ENCODE measurements around the gene SAMD14.
A peak's percentile ranks its signal among the peaks of the same experiment; 100 is the strongest.

The SAMD14 gene

DNA sequence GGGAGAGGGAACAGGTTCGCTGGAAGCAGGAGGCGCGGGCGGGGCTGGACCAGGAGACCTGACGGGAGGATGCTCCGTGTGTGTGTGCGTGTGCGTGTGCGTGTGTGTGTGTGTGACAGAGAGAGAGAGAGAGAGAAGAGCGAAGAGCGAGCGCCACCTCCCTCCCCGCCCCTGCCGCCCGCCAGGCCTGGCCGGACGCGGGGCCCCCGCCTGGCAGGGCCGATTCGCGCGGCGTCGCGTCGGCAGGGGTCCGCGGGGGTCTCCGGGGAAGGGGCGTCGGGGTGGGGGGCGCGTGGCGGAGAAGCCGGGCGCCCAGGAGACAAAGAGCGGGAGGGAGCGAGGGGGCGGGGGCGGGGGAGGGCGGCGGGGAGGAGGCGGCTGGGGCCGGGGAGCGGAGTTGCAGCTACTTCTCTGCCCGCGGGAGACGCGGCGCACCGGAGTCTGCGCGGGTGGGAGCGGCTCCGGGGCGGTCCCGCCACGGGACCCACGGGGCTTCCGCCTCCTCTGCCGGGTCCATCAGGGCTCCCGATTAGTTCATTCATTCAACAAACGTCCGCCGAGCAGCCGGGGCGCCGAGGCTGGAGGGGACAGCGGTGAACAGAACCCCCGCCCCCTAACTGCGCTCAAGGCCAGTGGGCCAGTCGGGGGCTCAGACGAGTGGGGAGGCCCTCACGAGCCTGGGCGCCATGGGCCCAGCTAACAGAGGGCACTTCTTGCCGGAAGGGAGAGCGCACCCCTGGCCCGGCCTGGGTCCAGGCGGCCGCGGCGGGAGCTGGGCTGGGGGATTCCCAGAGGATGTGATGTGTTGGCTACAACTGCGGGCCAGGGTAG lies at the start of gene SAMD14:
SAMD14 (minus strand) TSS at position 433 of the 831 bp plus-strand sequence. CDS start 5,201 bp downstream, outside the sequence.
- peak; percentile 31 for DNase-seq

DNA sequence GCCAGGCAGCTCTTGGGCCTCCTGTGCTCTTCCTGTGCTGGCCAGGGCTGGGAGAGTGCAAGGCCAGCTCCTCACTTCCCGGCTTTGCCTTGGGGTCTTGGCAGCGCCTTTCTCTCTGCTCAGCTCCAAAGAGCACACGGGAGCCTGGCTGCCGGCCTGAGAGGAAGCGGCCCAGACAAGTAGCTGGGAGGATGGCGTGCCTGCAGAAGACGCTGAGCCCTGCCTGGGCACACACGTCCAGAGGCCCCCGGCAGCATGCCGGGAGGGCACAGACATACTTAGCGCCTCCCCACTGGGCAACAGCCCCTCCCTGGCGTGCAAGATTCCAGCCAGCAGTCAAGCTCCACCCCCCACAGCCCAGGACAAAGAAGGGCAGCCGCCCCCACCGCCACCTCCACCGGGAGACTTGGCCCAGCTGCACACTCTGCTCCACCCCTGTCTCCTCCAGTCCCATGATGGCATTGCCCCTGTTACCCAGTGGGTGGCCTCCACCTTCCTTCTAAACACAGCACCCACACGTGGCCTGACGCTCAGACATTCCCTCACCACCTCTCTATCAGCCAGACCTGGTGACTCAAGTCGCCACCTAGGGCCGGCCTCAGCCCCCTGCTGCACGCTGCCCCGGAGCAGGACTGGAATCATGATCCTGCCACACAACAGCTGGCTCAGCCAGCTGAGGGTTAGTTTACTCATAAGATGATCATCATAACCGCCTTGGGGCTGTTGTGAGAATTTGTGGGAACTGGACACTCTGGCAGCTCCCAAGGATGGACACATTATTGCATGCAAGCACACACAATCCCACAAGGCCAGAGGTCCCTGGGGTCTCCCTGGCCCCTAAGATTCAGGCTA lies 48.2 kb upstream of the SAMD14 start:
- peak; percentile 60 for DNase-seq

DNA sequence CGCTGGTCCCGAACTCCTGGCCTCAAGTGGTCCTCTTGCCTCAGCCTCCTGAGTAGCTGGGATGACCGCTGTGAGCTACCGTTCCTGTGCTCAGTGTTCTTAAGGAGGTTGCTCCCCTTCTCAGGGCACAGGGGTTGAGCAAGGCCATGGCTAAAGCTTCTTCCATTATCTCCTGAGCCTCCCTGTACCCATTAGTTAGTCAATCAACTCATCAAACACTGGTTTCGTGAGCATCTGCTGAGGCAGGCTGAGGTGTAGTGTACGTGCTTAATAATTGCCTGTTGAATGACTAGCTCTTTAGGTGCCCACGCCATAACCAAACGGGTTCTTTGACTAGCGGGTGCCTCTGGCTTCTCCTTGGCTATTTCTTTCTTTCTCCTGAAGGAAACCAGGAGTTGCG lies 47.5 kb upstream of the SAMD14 start:
- no peak for DNase-seq

DNA sequence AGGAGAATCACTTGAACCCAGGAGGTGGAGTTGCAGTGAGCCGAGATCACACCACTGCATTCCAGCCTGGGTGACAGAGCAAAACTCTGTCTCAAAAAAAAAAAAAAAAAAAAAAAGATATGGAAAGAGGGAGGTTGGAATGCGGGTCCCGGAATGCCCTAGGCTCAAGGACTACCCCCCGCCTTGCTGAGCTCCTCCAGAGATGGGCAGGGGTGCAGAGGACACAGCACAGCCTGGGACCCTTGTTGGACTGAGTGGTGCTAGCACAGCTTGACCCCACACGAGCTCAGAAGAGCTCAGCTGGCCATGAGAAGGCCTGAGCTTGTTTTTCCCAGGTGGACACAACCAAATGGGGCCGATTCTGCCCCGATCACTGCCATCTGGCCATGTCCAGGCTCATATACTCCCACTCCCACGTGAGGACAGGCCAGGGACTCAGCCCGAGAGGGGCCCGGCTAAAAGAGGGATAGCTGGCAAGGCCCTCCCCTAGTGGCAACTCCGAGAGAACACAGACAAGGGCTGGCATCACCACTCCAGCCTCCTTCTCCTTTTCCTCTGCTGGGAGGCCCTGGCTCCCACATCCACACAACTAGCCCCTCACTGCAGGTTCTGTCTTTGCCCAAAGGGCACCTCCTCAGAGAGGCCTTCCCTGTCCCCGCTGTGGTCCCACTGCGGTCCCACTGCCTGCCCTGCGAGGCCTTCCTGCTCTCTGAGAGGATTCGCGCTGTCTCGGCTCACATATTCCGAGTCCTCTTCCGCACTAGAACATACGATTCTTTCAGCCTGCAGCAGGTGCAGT lies 46.8 kb upstream of the SAMD14 start:
- no peak for DNase-seq

DNA sequence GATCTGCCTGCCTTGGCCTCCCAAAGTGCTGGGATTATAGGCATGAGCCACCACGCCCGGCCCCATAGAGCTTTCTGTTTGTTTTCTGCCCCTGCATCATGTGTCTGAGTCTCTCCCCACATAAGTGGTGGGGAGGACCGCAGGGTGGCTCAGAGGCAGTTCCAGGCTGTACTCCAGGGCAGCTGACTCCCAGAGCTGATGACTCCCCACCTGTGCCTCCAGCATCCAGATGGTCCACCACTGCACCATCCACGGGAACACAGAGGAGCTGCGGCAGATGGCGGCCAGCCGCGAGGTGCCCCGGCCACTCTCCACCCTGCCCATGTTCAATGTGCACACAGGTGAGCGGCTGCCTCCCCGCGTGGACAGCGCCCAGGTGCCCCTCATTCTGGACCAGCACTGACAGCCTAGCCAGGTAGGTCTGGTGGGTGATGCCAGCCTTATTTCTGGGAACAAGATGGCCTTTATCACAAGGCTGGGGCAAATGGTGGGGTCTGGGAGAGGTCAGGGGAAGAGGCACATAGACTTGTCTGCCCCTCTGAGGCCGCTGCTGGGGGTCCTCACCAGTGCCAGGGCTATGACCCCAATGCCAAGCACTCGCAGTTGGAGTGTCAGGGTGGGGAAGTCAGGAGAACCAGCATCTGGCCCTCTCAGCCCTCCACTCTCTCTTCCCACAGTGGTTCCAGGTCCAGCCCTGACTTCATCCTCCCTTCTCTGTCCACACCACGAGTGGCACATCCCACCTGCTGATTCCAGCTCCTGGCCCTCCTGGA lies 45.3 kb upstream of the SAMD14 start:
- no peak for DNase-seq

DNA sequence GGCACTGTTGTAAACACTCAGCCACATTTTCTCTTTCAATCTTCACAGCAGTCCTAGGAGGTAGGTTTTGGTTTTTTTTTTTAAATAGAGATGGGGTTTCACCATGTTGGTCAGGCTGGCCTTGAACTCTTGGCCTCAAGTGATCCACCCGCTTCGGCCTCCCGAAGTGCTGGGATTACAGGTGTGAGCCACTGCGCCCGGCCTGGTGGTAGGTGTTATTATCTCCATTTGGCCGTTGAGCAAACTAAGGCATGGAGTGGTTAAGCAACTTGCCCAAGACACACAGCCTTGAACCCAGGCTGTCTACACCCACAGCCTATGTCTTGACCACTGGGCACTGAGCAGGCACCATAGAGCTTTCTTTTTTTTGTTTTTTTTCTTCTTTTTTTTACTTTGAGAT lies 44.5 kb upstream of the SAMD14 start:
- no peak for DNase-seq

DNA sequence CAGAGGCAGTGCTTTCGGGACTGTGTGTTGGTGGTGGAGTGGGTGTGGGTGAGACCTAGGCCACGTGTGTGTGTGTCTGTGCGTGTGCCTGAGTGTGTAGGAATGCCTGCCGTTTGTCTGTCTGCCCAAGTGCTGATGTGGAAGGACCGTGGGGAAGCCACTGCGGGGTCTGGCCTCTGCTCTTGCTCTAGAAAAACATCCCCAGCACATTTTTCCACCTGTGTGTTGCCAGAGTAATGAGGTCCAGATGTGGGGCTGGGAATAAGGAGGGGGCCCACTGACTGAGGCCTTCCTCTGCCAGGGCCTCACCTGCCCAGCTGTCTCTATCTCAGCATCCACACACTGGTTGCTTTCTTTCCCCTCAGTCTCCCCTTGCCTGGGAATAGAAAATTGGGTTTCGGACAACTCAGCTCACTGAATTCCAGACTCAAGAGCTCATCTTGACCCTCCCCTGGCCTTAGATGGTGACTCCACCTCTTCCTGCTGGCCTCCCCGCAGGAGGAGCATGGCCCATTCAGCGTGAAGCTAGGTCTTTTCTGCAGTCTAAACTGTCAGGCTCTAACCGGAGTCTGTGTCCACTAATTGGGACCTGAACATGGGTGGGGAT lies 43.5 kb upstream of the SAMD14 start:
- no peak for DNase-seq

DNA sequence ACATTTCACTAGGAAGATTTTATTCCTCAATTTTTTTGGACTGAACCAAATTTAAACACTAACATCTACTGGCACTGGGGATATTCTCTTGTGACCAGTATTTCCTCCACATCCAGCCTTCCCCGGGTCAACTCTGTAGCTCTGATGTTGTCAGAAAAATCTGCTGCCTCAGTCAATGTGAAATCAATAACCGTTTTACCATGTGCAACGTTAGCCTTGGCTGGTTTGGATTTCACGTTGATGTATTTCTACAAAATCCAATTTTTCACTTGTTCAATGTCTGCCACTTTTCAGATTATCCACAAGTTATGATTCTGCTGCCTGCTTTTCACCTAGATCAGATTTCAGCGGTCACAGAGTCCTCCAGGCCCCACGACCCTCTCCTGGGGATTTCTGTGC lies 43.0 kb upstream of the SAMD14 start:
- no peak for DNase-seq

DNA sequence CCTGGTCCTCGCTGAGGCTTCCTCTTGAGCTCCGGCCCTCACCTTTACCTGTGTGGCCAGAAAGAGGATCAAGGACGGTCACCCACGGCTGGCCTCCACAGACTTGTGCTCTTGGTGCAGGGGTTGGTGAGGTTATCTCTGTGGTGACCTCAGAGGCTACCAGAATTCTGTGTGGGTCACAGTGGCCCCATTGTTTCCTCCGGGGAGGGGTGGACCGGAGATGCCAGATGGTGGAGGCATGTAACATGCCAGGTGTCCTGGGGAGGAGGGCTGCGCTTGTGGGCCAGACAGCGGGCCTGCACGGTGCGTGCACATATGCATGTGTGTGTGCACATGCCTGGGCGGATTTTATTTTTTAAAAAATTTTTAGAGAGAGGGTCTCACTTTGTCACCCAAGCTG lies 42.2 kb upstream of the SAMD14 start:
- no peak for DNase-seq

DNA sequence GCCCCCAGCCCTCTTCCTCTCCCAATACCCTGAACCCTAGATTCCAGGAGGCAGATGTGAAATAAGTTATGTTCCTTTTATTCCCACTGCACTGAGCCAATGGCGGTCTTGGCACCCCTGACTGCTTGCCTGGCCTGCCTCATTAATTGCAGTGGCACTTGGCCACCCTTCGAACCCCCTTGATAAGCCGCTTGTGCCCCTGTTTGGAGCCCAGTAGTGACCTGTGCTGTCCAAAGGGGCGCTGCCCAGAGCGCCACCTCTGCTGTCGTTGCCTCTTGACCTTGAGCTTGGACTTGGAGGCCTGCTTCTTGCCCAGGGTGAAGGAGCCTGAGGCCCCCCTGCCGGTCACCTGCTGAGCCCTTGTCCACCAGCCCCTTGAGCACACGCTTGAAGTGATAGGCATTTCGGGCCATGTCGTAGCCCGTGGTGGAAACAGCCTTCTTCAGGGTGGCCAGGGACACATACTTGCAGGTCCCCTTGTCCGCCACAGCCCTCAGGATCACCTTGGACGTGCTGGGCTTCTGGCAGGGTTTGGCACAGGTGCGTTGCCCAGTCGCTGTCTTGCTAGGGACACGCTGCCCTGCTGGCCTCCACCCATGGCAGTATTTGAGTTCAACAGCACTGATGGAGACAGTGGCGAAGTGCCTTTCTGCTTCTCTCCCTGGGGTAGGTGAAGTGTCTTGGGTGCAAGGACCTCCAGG lies 41.6 kb upstream of the SAMD14 start:
- no peak for DNase-seq

DNA sequence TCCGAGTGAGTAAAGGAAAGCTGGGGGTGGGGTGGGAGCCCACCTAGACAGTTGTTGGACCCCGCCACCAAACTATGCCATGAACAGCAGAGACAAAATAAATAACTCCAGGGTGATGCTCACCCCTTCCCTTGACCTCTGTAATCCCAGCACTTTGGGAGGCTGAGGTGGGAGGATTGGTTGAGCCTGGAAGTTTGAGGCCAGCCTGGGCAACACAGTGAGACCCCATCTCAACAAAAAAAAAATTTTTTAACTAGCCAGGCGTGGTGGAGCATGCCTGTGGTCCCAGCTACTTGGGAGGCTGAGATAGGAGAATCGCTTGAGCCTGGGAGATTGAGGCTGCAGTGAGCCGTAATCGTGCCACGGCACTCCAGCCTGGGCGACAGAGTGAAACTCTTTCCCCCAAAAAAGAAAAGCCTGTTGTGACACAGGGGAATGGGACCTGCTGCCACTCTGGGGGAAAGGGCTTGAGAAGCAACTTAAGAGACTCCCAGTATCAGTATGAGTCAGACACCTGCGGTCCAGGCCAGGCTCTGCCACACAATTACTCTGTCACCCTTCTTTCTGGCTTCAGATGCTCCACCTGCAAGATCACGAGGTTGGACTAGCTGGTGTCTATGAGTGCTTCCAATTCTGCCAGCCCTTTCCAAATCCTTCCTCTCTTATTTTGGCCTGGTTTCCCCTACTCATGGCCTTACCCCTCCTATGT lies 40.9 kb upstream of the SAMD14 start:
- no peak for DNase-seq

DNA sequence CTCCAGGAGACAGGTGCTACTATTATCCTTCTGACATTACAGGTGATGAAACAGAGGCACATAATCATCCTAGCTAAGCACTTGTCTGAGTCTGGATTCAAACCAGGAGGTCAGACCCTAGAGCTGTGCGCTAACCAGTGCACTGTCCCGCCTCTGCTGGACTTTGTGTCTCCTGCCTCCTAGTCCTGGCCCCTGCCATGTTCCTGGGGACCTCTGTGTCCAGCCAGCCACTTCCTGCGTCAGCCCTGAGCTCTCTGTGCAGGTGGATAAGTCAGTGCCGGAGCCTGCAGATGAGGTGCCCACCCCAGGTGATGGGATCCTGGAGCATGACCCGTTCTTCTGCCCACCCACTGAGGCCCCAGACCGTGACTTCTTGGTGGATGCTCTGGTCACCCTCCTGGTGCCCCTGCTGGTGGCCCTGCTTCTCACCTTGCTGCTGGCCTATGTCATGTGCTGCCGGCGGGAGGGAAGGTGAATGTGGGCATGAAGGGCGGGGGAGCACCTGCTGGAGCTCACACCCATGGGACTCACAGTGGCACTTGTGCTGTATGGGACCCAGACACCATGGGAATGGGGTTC lies 40.0 kb upstream of the SAMD14 start:
- no peak for DNase-seq

DNA sequence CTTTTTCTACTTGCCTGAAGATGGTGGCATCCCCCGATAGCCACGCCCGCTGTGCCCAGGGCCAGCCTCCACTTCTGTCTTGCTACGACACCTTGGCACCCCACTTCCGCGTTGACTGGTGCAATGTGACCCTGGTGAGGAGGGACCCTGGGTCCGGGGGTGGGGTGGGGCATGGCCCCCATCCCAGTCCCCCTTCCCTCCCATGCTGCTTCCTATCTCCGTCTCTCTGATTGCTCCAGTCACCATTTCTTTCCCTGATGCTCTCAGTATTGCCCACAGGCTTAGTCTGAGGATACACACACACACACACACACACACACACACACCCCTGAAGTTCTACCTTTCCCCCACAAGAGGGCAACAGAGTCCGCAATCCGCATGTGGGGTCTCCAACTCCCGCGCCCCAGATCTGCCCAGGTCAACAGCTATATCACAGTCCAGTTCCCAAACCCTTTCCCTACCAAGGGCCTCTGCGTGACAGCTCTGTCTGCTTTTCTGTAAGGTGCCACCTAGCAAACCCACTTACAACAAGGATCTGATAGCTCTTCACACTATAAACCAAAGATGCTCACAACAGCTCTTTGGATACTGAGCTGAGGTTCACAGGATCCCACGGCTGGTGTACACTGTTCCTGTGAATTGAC lies 39.3 kb upstream of the SAMD14 start:
- DNase-seq = peak; percentile 29

DNA sequence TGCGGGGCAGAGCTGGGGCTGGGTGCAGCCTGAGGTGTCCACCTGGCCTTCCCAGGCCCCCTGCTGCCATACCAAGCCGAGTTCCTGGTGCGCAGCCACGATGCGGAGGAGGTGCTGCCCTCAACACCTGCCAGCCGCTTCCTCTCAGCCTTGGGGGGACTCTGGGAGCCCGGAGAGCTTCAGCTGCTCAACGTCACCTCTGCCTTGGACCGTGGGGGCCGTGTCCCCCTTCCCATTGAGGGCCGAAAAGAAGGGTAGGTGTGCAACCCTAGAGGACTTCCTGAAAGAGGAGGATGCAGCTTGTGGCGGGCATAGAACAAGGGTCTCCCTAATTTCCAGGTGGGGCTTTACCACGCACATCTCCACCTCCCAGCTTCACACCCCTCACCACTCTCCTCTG lies 38.4 kb upstream of the SAMD14 start:
- no peak for DNase-seq

DNA sequence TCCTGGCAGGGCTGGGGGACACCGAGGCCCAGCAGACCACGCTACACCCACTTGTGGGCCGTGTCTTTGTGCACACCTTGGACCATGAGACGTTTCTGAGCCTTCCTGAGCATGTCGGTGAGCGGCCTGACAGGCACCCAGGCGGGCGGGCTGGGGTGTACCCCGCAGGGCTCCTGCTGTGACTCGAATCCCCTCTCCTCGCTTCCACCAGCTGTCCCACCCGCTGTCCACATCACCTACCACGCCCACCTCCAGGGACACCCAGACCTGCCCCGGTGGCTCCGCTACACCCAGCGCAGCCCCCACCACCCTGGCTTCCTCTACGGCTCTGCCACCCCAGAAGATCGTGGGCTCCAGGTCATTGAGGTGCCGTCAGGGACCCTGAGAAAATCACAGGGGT lies 37.4 kb upstream of the SAMD14 start:
- DNase-seq = no peak

DNA sequence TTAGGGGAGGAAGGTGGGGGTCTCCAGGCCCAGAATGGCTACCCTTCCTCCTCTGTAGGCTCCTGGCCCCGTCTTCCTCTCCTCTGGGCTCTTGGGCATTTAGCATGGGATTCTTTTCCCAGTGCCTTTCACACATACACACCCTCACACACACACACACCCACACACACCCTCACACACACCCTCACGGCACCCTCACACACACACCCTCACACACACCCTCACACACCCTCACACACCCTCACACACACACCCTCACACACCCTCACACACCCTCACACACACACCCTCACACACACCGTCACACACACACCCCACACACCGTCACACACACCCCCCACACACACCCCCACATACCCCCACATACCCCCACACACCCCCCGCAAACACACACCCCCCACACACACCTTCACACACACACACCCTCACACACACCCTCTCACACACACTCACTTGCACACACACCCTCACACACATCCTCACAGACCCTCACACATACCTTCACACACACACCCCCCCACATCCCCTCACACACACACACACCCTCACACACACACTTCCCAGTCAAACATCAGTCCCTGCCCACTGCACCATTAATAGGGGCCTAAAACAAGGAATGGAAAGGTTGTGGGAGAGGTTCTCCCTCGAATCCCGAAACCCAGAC lies 36.7 kb upstream of the SAMD14 start:
- DNase-seq = no peak

DNA sequence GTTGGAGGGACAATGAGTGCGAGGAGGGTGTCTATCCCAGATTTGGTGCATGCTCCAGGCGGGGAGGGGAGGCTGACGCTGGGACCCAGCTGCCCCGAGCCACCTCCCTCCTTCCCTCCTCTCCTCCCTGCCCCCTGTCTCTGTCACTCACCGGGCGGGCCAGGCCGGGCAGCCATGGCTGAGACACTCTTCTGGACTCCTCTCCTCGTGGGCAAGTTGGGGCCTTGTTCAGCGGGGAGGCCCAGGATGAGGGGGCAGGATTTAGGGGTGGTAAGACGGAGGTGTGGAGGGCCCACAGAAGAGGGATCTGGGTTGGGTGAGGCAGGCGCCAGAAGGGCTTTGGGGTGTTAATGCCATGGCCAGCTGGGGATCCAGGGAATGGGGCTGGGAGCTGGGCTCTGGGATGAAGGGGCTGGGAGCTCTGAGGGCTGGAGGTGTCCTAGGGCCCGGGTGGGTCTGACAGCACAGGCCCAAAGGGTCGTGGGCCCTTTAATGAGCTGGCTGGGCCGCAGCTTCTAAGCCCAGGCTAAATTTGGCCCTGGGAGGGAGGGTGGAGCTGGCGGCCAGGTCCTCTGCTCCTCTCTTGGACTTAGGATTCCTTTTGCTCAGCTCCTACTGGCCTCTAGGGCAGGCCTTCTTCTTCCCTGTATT lies 36.0 kb upstream of the SAMD14 start, which contains the start of gene SGCA:
SGCA (plus strand) TSS at position 139 of the 651 bp plus-strand sequence; CDS start at position 175, 36 bp downstream.
- no peak for DNase-seq

DNA sequence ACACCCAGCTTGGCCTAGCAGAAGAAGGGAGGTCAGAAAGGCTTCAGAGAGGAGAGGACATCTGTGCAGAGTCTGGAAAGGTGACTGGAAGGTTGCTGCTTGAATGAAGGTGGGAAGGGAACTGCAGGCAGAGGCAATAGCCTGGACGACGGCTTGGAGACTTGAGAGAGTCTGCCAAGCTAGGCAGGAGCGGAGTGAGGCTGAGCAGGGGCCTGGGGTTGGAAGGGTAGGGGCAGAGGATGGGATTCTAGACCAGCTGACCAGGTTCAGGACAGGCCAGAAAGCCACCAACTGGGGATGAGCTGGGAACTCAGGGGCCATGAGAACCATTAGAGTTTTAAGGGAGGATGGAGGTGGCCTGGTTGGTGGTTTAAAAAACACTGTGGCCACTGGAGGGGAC lies 35.5 kb upstream of the SAMD14 start:
- no peak for DNase-seq

DNA sequence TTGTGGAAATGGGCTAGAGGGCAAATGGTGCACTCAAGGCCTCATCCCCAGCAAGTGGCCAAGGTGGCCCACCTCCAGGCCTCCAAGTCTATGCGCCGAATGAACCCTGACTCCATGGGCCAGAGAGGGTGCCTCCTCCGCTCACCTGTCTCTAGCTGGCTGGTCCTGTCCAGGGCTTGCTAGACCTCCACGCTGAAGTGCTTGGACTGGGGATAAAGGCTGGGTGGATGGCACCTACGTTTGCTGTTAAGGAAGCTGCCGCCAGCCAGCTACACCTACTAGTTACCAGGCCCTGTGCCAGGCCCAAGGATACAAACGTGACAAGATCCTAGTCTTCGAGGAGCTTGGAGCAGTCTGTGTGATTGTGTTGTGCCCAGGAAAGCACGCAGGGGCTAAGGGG lies 35.1 kb upstream of the SAMD14 start:
- no peak for DNase-seq

Measured in COR-L47 (cell line).